ENCODE data around the gene LRP3. TPM values are rescaled to one million over a fixed set of nuclear protein-coding genes. Genes with fewer than 3 reads are reported as not detected.
"Not testable (repeated sequence)": the region's sequence is repeated elsewhere in the genome, so short reads cannot be mapped to it uniquely, and the experiment has no call there.

LRP3 gene
- total RNA-seq, 2 experiments from 2014 or later = 0.11 TPM; not detected in 1

DNA sequence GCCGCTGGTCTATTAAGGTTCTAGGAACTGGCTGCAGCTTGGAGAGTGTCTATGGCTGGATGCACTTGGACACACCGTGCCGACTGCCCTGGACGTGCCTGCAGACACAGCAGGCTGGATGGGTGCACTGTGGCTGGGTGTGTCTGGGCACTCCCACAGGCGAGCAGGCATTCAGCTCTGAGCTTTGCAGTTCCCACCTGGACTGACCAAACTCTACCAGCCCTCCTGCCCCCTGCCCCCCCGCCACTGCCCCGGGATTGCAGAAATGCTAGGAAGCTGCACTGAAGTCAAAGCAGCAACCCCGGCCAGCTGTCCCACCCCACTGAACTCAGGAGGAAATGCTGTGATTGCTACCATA lies 7.0 kb upstream of the LRP3 start:
- Mint-ChIP-seq H3K27me3 (peaks cover 19% of the 10 kb centered on the region), H3K27ac (no peak overlapping the region), H3K9me3 (no peaks in the 10 kb centered on the region), H3K4me3 (no peak overlapping the region), H3K4me1 (ENCODE audit: low read depth) (peaks cover 8% of the 10 kb centered on the region), H3K36me3 (ENCODE audit: low read depth) (no peaks in the 10 kb centered on the region)
- peaks cover 5% of the 10 kb centered on the region for H3K4me1 ChIP-seq (ENCODE audit: insufficient read depth, low read length)
- H3K36me3 ChIP-seq (ENCODE audit: insufficient read depth, low read length) = no peaks in the 10 kb centered on the region
- H3K9me3 ChIP-seq (ENCODE audit: control insufficient read depth in 1 of 2, insufficient read depth in 1 of 2, low read length in 2 of 2) = no peaks in the 10 kb centered on the region
- CTCF ChIA-PET = interaction anchor here (1.0 kb wide), 1 partner anchor 9 kb away, joined by 3 read pairs; no protein-coding TSS in a partner anchor
- H3K27ac ChIP-seq (ENCODE audit: low read depth in 1 of 2, low read length in 2 of 2) = no peak overlapping the region
- POLR2A ChIA-PET = no interaction called here
- intact Hi-C loops (cut with DNase I, micrococcal nuclease) = no loop called here
- ATAC-seq (ENCODE audit: poor library complexity) (no peak), DNase-seq (no peak)
- peaks cover 4 to 6% of the 10 kb centered on the region in 2 experiments for H3K27me3 ChIP-seq (ENCODE audit: control insufficient read depth in 1 of 2, insufficient read depth in 2 of 2, low read length in 2 of 2)
- no peak overlapping the region for H3K4me3 ChIP-seq (ENCODE audit: low read length)
- TF ChIP-seq, protein P1, sequence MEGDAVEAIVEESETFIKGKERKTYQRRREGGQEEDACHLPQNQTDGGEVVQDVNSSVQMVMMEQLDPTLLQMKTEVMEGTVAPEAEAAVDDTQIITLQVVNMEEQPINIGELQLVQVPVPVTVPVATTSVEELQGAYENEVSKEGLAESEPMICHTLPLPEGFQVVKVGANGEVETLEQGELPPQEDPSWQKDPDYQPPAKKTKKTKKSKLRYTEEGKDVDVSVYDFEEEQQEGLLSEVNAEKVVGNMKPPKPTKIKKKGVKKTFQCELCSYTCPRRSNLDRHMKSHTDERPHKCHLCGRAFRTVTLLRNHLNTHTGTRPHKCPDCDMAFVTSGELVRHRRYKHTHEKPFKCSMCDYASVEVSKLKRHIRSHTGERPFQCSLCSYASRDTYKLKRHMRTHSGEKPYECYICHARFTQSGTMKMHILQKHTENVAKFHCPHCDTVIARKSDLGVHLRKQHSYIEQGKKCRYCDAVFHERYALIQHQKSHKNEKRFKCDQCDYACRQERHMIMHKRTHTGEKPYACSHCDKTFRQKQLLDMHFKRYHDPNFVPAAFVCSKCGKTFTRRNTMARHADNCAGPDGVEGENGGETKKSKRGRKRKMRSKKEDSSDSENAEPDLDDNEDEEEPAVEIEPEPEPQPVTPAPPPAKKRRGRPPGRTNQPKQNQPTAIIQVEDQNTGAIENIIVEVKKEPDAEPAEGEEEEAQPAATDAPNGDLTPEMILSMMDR (IDR thresholded peaks at IDR 0.05) = no peak

DNA sequence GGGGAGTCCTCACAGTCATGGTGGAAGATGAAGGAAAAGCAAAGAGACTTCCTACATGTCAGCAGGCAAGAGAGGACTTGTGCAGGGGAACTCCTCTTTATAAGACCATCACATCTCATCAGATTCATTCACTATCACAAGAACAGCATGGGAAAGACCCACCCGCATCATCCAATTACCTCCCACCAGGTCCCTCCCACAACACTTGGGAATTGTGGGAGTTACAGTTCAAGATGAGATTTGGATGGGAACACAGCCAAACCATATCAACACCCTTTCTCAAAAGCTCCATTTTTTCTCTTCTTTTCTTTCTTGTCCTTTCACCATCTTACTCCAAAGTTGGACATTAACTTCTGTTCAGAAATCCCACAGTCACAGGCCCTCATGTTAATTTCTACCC lies 4.7 kb upstream of the LRP3 start:
- peaks cover 8% of the 10 kb centered on the region for H3K4me1 Mint-ChIP-seq (ENCODE audit: low read depth)
- Histone ChIP-seq H3K27ac (ENCODE audit: low read depth in 1 of 2, low read length in 2 of 2) (no peak overlapping the region), H3K4me3 (ENCODE audit: low read length) (no peak overlapping the region), H3K27me3 (ENCODE audit: control insufficient read depth in 1 of 2, insufficient read depth in 2 of 2, low read length in 2 of 2) (peaks cover 11 to 23% of the 10 kb centered on the region in 2 experiments), H3K9me3 (ENCODE audit: control insufficient read depth in 1 of 2, insufficient read depth in 1 of 2, low read length in 2 of 2) (no peaks in the 10 kb centered on the region), H3K36me3 (ENCODE audit: insufficient read depth, low read length) (no peaks in the 10 kb centered on the region), H3K4me1 (ENCODE audit: insufficient read depth, low read length) (peaks cover 2% of the 10 kb centered on the region)
- POLR2A ChIA-PET = no interaction called here
- H3K4me3 Mint-ChIP-seq = no peak overlapping the region
- no peaks in the 10 kb centered on the region for H3K9me3 Mint-ChIP-seq
- TF ChIP-seq, protein P1 (IDR thresholded peaks at IDR 0.05) = no peak
- ATAC-seq (ENCODE audit: poor library complexity) = no peak
- H3K27ac Mint-ChIP-seq = no peak overlapping the region
- intact Hi-C loops (cut with DNase I, micrococcal nuclease) = no loop called here
- H3K27me3 Mint-ChIP-seq = peaks cover 35% of the 10 kb centered on the region
- no peak for DNase-seq
- CTCF ChIA-PET = no interaction called here
- H3K36me3 Mint-ChIP-seq (ENCODE audit: low read depth) = no peaks in the 10 kb centered on the region

DNA sequence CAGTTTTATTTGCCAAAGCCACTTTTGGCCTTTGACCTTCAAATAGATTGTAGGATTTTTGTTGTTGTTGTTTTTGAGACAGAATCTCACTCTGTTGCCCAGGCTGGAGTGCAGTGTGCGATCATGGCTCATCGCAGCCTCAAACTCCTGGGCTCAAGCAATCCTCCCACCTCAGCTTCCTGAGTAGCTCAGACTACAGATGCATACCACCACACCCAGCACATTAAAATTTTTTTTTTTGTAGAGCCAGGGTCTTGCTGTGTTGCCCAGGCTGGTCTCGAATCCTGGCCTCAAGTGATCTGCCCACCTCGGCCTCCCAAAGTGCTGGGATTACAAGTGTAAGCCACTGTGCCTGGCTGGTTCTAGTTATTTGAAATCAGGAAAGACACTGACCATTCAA lies 3.0 kb upstream of the LRP3 start:
- CTCF ChIA-PET; H3K4me1 ChIP-seq (ENCODE audit: insufficient read depth, low read length); H3K4me1 Mint-ChIP-seq (ENCODE audit: low read depth); H3K36me3 Mint-ChIP-seq (ENCODE audit: low read depth); ATAC-seq (ENCODE audit: poor library complexity); H3K9me3 Mint-ChIP-seq; H3K27ac Mint-ChIP-seq; intact Hi-C loops (cut with DNase I, micrococcal nuclease); H3K4me3 ChIP-seq (ENCODE audit: low read length); POLR2A ChIA-PET; H3K27ac ChIP-seq (ENCODE audit: low read depth in 1 of 2, low read length in 2 of 2); H3K9me3 ChIP-seq (ENCODE audit: control insufficient read depth in 1 of 2, insufficient read depth in 1 of 2, low read length in 2 of 2); H3K36me3 ChIP-seq (ENCODE audit: insufficient read depth, low read length); H3K4me3 Mint-ChIP-seq; DNase-seq: not testable (repeated sequence)
- H3K27me3 ChIP-seq (ENCODE audit: control insufficient read depth in 1 of 2, insufficient read depth in 2 of 2, low read length in 2 of 2) = peaks cover 16 to 36% of the 10 kb centered on the region in 2 experiments
- peaks cover 39% of the 10 kb centered on the region for H3K27me3 Mint-ChIP-seq

DNA sequence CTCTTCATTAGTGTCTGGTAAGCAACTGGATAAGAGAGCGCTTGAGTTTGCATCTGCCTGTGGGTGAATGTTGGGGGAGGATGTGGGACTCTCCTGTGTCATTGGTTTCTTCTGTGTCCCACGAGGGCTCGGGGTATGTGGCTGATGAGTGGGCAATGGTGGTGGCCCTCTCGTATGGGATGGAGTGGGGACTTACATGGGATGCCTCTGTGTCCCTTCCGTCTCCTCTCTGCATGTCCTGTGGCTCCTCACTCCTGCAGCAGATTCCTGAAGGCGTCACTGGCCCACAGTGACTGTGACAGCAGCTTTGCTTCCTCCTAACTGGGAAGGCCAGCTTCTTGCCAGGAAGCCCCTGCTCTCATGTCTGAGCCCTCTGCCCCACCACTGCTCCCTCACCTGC lies 2.6 kb upstream of the LRP3 start:
- DNase-seq (no peak), ATAC-seq (ENCODE audit: poor library complexity) (no peak)
- CTCF ChIA-PET = no interaction called here
- Mint-ChIP-seq H3K4me3 (no peak overlapping the region), H3K27ac (no peak overlapping the region), H3K36me3 (ENCODE audit: low read depth) (no peaks in the 10 kb centered on the region), H3K9me3 (no peaks in the 10 kb centered on the region), H3K4me1 (ENCODE audit: low read depth) (peaks cover 5% of the 10 kb centered on the region), H3K27me3 (peaks cover 43% of the 10 kb centered on the region)
- Histone ChIP-seq H3K4me1 (ENCODE audit: insufficient read depth, low read length) (peaks cover 6% of the 10 kb centered on the region), H3K9me3 (ENCODE audit: control insufficient read depth in 1 of 2, insufficient read depth in 1 of 2, low read length in 2 of 2) (no peaks in the 10 kb centered on the region), H3K4me3 (ENCODE audit: low read length) (no peak overlapping the region), H3K36me3 (ENCODE audit: insufficient read depth, low read length) (no peaks in the 10 kb centered on the region), H3K27me3 (ENCODE audit: control insufficient read depth in 1 of 2, insufficient read depth in 2 of 2, low read length in 2 of 2) (peaks cover 17 to 37% of the 10 kb centered on the region in 2 experiments), H3K27ac (ENCODE audit: low read depth in 1 of 2, low read length in 2 of 2) (no peak overlapping the region)
- TF ChIP-seq, protein P1 (IDR thresholded peaks at IDR 0.05) = no peak
- intact Hi-C loops (cut with DNase I, micrococcal nuclease) = no loop called here
- POLR2A ChIA-PET = no interaction called here

All from CD4-positive, alpha-beta T cell (primary cell).